HG02642 (cell line): ENCODE results near the gene C3orf49.

Experiments used
- ATAC-seq: cut with Tn5 transposase; IDR thresholded peaks from one replicate; pipeline ENCODE4 v1.9.1; 2021; ENCODE audit warnings: mild to moderate bottlenecking; ENCODE audit not compliant: unreplicated experiment, poor library complexity

The C3orf49 gene

DNA sequence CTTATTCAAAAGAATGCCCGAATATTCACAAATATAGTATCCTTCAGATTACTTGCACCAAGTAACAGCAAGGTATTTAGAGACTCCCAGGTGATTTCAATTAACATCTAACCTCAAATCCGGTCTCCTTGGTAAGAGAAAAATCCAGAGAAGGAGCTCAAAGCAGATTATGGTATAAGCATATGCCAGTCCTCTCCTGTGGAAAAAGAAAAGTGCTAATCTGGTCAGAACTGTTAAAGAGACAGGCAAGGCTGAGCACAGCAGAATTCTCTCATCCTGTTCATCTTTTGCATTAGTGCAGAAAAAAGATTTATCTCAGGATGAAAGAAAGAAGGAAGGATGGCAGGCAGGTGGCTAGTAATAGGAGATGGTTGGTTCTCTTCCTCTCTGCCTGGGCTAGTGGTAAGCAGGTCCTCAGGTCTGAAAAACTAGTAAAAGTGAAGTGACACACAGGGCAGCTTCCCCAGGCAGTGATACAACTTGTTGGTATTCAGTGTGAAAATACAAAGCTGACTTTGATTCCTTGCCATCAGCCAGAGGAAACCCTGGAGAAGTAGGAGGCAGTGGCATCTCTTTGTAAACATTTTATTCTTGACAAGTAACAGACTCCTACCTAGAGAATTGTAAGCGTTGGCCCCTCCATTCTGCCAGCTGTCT is 58.8 kb downstream of the C3orf49 start:
- ATAC-seq: no peak

DNA sequence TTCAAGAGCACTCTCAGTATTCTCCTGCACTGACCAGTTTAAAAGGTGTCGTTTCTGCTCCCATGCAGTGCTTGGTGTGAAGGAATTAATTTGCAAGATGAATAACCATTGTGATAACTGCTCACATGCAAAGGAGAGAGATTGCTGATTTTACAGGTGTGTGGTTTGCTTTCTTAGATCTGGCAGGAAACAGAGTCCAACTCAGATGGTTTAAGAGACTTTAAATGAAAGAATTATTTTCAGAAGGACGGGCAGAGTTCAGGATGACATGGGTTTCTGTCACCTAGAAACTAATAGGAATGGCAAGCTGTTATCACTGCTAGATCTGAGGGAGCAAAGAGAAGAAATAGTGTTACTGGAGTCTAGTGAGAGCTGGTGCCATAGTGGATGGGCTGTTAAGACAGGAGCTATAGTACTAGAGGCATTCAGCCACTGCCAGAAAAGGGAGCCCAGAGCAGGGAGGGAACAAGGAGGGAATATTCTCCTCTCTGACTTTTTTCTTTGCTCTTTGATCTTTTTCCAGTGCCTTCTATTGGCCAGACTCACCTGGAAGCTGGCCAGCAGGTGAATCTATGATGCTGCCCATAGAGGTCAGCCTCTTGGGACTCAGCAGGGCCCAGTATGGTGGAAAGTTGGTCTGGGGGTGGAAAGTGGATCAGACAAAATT is 59.4 kb downstream of the C3orf49 start:
- no peak for ATAC-seq

- no peak for ATAC-seq
Measured at GRCh38 chr3:63880653-63881052, 61.6 kb downstream of the C3orf49 start.

DNA sequence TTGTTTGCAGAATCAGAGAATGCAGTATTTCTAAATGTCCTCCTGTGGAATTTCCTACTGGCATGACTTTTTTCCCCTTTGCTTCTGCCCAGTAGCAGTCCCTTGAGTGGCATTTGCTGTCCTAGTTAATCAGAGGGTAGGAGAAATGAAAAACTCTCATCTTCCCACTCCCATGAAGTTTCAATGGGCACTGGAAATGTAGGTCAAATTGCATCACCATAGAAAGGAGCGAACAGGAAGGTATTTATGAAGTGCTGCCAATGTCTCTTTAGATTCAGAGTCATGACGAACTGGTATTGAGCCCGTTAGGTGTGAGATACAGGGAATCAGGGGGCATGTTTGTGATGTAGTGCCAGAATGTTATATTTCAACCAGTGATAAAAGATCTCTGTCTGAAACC is 67.8 kb downstream of the C3orf49 start:
- ATAC-seq: no peak

- ATAC-seq: no peak
Measured at GRCh38 chr3:63891518-63891917, 72.4 kb downstream of the C3orf49 start.

- ATAC-seq: no peak
Measured at GRCh38 chr3:63892773-63893352, 73.8 kb downstream of the C3orf49 start.

DNA sequence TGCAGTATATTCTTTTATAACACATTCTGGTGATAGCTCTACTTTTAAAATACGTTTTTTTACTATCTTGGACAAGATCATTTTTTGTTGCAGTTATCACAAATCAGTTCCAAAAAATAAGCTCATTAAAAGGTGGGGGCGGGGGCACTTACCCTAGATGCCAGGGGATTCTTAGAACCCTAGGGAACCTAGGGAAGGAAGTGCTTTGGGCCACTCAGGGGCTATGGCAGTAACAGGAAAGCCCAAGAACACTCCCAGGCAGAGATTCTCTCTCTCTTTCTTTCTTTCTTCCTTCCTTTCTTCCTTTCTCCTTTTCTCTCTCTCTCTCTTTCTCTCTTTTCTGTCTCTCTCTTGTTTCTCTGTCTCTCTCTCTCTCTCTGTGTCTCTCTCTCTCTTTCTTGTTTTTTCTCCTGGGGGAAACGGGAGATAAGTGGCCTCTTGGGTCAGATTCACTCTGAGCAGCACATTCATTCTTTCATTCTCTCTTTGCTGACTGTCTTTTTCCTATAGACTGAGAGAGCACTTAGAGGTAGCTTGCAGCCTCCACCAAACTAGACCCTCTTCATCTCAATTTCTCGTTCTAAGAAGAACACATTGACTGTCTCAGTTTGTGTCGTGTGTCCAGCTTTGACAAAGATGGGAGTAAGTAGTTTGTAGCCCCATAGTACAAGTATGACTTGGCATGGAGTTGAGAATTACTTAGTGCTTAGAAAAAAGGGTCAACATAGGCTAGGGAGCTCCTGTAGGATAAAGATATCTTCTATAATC is 76.5 kb downstream of the C3orf49 start:
- no peak for ATAC-seq

DNA sequence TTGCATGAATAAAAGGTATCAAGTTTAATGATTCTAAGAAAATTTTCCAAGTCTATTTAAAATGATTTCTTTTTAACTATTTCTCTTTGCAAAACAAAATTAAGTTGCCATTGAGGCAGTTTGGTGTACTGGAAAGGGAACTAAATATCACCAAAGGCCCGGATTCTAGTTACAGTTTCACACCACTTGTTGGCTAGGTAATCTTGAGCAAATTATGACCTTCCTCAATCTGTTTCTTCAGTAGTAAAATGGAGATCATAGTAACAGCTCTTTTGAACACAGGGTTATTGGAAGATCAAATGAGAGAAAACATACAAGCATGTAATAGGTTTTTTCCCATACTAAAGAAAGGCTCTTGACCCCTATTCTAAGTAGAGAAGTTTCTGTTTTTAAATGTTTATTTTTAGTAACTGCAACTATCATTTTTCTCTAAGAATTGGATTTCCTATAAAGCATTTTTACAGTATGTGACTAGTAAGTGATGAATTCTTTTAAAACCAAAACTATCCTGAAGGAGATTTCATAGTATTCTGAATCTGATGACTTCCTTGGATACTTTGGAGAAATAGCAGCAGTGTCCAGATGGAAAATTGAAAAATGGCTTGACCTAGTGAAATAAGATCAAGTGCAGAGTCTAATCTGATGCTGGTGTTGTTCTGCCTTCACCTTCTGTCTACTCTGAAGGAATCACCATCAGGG is 77.4 kb downstream of the C3orf49 start:
- ATAC-seq: no peak
